Astrocyte (in vitro differentiated cells and primary cell): ENCODE measurements around the gene TNFSF11.

Experiments used
- EZH2 ChIP-seq: IDR thresholded peaks from 2 replicates; pipeline ENCODE4 v1.6.1; 2012; ENCODE audit warnings: mild to moderate bottlenecking, low read length, inconsistent platforms; ENCODE audit not compliant: insufficient read depth
- TF ChIP-seq, protein P1 (sequence below): IDR thresholded peaks from 2 replicates; pipeline ENCODE4 v1.5.1; 2011; ENCODE audit warnings: low read depth, mild to moderate bottlenecking, inconsistent platforms, low read length, moderate library complexity; ENCODE audit not compliant: insufficient read depth

DNA sequence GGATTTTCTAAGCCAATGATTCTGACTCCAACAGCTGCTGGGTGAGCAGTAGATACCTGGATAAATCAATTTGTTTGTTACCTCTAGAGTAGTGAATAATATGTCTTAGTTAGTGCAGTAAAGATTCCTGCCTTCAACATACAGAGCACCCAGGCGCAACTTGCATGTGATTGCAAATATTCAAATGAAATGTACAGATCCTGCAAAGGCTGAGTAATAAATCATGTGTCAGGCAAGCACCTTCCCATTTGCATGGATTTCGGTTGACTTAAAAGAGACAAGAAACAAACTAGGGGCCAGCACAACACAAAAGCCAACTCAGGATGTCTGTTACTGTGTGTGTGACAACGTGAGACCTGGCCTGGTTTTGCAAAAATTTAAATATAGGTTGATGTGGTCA, 79.7 kb downstream of the TNFSF11 start:
- TF ChIP-seq, protein P1, sequence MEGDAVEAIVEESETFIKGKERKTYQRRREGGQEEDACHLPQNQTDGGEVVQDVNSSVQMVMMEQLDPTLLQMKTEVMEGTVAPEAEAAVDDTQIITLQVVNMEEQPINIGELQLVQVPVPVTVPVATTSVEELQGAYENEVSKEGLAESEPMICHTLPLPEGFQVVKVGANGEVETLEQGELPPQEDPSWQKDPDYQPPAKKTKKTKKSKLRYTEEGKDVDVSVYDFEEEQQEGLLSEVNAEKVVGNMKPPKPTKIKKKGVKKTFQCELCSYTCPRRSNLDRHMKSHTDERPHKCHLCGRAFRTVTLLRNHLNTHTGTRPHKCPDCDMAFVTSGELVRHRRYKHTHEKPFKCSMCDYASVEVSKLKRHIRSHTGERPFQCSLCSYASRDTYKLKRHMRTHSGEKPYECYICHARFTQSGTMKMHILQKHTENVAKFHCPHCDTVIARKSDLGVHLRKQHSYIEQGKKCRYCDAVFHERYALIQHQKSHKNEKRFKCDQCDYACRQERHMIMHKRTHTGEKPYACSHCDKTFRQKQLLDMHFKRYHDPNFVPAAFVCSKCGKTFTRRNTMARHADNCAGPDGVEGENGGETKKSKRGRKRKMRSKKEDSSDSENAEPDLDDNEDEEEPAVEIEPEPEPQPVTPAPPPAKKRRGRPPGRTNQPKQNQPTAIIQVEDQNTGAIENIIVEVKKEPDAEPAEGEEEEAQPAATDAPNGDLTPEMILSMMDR = no peak
- TF ChIP-seq EZH2 = no peak
